HepG2 (cell line): Measurements from ENCODE around the gene ITK. TPM values are rescaled to one million over a fixed set of nuclear protein-coding genes. Genes with fewer than 3 reads are reported as not detected.

Experiments used
- ARHGAP35 ChIP-seq: sonication (generic); formaldehyde crosslinking; IDR thresholded peaks from 2 replicates; pipeline ENCODE4 v1.9.0; 2022; ENCODE audit warnings: mild to moderate bottlenecking, inconsistent platforms, moderate library complexity, missing genetic modification reagents, borderline replicate concordance
- CAMTA2 ChIP-seq: sonication (generic); formaldehyde crosslinking; IDR thresholded peaks from 2 replicates; pipeline ENCODE4 v1.4.0; 2020; ENCODE audit warnings: mild to moderate bottlenecking, missing genetic modification reagents, borderline replicate concordance
- NFIB ChIP-seq: sonication (generic); formaldehyde crosslinking; IDR thresholded peaks from 2 replicates; pipeline ENCODE4 v1.9.0; 2021; ENCODE audit warnings: missing genetic modification reagents, mild to moderate bottlenecking, borderline replicate concordance
- PCBP2 ChIP-seq: fragments of 200-400 bp; formaldehyde crosslinking; optimal IDR thresholded peaks from 2 replicates; pipeline ENCODE3; 2018; ENCODE audit warnings: low read length, low read depth; ENCODE audit not compliant: poor library complexity, severe bottlenecking
- RBM22 ChIP-seq: fragments of 200-400 bp; formaldehyde crosslinking; optimal IDR thresholded peaks from 2 replicates; pipeline ENCODE3; 2017; ENCODE audit warnings: mild to moderate bottlenecking, low read length, moderate library complexity
- REPIN1 ChIP-seq: sonication (generic); formaldehyde crosslinking; IDR thresholded peaks from 2 replicates; pipeline ENCODE4 v1.8.0; 2022; ENCODE audit warnings: missing genetic modification reagents, low read depth, mild to moderate bottlenecking, borderline replicate concordance
- TRIM24 ChIP-seq: sonication (generic); formaldehyde crosslinking; IDR thresholded peaks from 2 replicates; pipeline ENCODE4 v1.8.0; 2022; ENCODE audit warnings: mild to moderate bottlenecking, missing genetic modification reagents
- YEATS4 ChIP-seq: sonication (generic); formaldehyde crosslinking; IDR thresholded peaks from 2 replicates; pipeline ENCODE4 v1.4.0; 2020; ENCODE audit warnings: missing genetic modification reagents, borderline replicate concordance
- ZMYM2 ChIP-seq: sonication (generic); formaldehyde crosslinking; IDR thresholded peaks from 2 replicates; pipeline ENCODE4 v1.8.0; 2022; ENCODE audit warnings: mild to moderate bottlenecking, missing genetic modification reagents
- ZNF20 ChIP-seq: sonication (generic); formaldehyde crosslinking; IDR thresholded peaks from 2 replicates; pipeline ENCODE4 v1.4.0; 2020; ENCODE audit warnings: mild to moderate bottlenecking, moderate library complexity, missing genetic modification reagents
- ZNF329 ChIP-seq: sonication (generic); formaldehyde crosslinking; IDR thresholded peaks from 2 replicates; pipeline ENCODE4 v1.9.0; 2021; ENCODE audit warnings: low read depth, mild to moderate bottlenecking, missing genetic modification reagents
- ZNF549 ChIP-seq: sonication (generic); formaldehyde crosslinking; IDR thresholded peaks from 2 replicates; pipeline ENCODE4 v1.5.0; 2020; ENCODE audit warnings: missing genetic modification reagents
- ZNF619 ChIP-seq: sonication (generic); formaldehyde crosslinking; IDR thresholded peaks from 2 replicates; pipeline ENCODE4 v1.4.0; 2020; ENCODE audit warnings: mild to moderate bottlenecking, missing genetic modification reagents
- ZNF674 ChIP-seq: sonication (generic); formaldehyde crosslinking; IDR thresholded peaks from 2 replicates; pipeline ENCODE4 v1.5.0; 2020; ENCODE audit warnings: low read depth, mild to moderate bottlenecking, missing genetic modification reagents
- ZNF75D ChIP-seq: sonication (generic); formaldehyde crosslinking; IDR thresholded peaks from 2 replicates; pipeline ENCODE4 v1.8.1; 2023; ENCODE audit warnings: missing genetic modification reagents, mild to moderate bottlenecking, borderline replicate concordance
- polyA plus RNA-seq, 8 experiments: library from polyadenylated mRNA; depleted of rRNA in 3 of 8; stranded (reverse) in 7 of 8; unstranded in 1 of 8; fragments of >200 nt; fragmentation: Illumina TruSeq in 4 of 8; extraction: Trizol in 4 of 8; gene quantifications; 2 replicates each; pipeline versions ENCODE4 v1.2.1 to v1.2.3, GENCODE V29; 2011 to 2016; ENCODE audit warnings: low read depth in 4 of 8, missing spikeins in 1 of 8, mixed read lengths in 1 of 8; ENCODE audit not compliant: insufficient read depth in 1 of 8
- total RNA-seq, 5 experiments: library from RNA; depleted of rRNA; stranded (reverse); fragments of >200 nt; fragmentation: Illumina TruSeq; extraction: Trizol; gene quantifications; 2 replicates each; pipeline ENCODE4 v1.2.3, GENCODE V29; 2016; ENCODE audit warnings: low read depth in 1 of 5
- TF ChIP-seq, protein P1 (sequence below): IDR thresholded peaks from 2 replicates; pipeline ENCODE4 v1.6.1; 2016; ENCODE audit warnings: missing genetic modification reagents, missing compliant biosample characterization
- TF ChIP-seq, protein P2 (sequence below): fragments of 450-650 bp; IDR thresholded peaks from 2 replicates; pipeline ENCODE4 v1.6.1; 2017; ENCODE audit warnings: mild to moderate bottlenecking
- TF ChIP-seq, protein P3 (sequence below): sonication (generic); formaldehyde crosslinking; IDR thresholded peaks from 2 replicates; pipeline ENCODE4 v1.4.0; 2020; ENCODE audit warnings: missing genetic modification reagents
- TF ChIP-seq, protein P4 (sequence below): sonication (generic); formaldehyde crosslinking; IDR thresholded peaks from 2 replicates; pipeline ENCODE4 v1.5.0; 2020; ENCODE audit warnings: mild to moderate bottlenecking, missing genetic modification reagents, borderline replicate concordance

The ITK gene
- total and polyA plus RNA-seq, 2 of the 13 experiments (the other 11 are each of a cell fraction or from before 2014, with no cell fraction given), result 0.01 TPM; not detected in 1

DNA sequence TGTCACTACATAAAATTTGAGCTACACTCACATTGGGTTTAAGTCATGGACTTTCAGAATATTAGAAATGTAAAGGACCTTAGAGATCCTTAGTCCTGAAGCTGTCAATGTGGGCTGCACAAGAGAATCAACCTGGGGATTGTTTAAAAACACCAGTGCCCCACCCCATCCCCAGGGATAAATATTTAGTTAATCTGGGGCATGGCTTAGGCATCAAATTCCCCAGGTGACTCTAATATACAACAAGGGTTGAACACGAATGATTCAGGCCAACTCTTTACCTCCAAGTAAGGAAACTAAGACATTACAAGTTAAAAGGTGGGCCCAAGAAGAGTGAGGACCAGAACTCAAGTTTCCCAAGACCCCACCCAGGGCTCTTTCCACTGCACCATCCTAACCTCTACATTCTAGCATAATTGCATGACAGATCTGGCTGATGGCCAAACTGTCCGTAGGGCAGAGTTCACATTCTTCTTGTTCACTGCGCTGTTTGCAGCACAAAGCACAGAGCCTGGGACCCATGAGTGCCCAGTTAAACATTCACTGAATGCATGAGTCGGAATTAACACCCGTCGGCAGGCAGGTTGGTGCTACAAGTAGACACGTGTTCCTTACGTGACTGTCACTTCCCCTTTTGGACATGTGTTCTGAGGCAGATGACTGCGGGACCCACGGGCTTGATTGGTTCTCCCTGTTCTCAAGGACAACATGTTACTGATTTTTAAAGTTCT lies 110.5 kb downstream of the ITK start (continued):
- TF ChIP-seq, protein P1, sequence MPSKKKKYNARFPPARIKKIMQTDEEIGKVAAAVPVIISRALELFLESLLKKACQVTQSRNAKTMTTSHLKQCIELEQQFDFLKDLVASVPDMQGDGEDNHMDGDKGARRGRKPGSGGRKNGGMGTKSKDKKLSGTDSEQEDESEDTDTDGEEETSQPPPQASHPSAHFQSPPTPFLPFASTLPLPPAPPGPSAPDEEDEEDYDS (CRISPR knock-in tag), result peak; percentile 70
- TF ChIP-seq, protein P2, sequence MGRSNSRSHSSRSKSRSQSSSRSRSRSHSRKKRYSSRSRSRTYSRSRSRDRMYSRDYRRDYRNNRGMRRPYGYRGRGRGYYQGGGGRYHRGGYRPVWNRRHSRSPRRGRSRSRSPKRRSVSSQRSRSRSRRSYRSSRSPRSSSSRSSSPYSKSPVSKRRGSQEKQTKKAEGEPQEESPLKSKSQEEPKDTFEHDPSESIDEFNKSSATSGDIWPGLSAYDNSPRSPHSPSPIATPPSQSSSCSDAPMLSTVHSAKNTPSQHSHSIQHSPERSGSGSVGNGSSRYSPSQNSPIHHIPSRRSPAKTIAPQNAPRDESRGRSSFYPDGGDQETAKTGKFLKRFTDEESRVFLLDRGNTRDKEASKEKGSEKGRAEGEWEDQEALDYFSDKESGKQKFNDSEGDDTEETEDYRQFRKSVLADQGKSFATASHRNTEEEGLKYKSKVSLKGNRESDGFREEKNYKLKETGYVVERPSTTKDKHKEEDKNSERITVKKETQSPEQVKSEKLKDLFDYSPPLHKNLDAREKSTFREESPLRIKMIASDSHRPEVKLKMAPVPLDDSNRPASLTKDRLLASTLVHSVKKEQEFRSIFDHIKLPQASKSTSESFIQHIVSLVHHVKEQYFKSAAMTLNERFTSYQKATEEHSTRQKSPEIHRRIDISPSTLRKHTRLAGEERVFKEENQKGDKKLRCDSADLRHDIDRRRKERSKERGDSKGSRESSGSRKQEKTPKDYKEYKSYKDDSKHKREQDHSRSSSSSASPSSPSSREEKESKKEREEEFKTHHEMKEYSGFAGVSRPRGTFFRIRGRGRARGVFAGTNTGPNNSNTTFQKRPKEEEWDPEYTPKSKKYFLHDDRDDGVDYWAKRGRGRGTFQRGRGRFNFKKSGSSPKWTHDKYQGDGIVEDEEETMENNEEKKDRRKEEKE, result no peak
- TF ChIP-seq TRIM24 (no peak), ZNF20 (CRISPR knock-in tag) (no peak), CAMTA2 (CRISPR knock-in tag) (no peak), PCBP2 (no peak), ZNF75D (CRISPR knock-in tag) (no peak), YEATS4 (CRISPR knock-in tag) (peak; percentile 75), RBM22 (no peak), ZNF619 (CRISPR knock-in tag) (no peak), ZNF329 (no peak), ZNF549 (CRISPR knock-in tag) (no peak), ZNF674 (no peak), ZMYM2 (CRISPR knock-in tag) (no peak; the same call in 1 of the 2 replicates), REPIN1 (CRISPR knock-in tag) (peak; percentile 90), NFIB (CRISPR knock-in tag) (no peak), ARHGAP35 (no peak)
- TF ChIP-seq, protein P3, sequence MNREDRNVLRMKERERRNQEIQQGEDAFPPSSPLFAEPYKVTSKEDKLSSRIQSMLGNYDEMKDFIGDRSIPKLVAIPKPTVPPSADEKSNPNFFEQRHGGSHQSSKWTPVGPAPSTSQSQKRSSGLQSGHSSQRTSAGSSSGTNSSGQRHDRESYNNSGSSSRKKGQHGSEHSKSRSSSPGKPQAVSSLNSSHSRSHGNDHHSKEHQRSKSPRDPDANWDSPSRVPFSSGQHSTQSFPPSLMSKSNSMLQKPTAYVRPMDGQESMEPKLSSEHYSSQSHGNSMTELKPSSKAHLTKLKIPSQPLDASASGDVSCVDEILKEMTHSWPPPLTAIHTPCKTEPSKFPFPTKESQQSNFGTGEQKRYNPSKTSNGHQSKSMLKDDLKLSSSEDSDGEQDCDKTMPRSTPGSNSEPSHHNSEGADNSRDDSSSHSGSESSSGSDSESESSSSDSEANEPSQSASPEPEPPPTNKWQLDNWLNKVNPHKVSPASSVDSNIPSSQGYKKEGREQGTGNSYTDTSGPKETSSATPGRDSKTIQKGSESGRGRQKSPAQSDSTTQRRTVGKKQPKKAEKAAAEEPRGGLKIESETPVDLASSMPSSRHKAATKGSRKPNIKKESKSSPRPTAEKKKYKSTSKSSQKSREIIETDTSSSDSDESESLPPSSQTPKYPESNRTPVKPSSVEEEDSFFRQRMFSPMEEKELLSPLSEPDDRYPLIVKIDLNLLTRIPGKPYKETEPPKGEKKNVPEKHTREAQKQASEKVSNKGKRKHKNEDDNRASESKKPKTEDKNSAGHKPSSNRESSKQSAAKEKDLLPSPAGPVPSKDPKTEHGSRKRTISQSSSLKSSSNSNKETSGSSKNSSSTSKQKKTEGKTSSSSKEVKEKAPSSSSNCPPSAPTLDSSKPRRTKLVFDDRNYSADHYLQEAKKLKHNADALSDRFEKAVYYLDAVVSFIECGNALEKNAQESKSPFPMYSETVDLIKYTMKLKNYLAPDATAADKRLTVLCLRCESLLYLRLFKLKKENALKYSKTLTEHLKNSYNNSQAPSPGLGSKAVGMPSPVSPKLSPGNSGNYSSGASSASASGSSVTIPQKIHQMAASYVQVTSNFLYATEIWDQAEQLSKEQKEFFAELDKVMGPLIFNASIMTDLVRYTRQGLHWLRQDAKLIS (CRISPR knock-in tag), result no peak
- TF ChIP-seq, protein P4, sequence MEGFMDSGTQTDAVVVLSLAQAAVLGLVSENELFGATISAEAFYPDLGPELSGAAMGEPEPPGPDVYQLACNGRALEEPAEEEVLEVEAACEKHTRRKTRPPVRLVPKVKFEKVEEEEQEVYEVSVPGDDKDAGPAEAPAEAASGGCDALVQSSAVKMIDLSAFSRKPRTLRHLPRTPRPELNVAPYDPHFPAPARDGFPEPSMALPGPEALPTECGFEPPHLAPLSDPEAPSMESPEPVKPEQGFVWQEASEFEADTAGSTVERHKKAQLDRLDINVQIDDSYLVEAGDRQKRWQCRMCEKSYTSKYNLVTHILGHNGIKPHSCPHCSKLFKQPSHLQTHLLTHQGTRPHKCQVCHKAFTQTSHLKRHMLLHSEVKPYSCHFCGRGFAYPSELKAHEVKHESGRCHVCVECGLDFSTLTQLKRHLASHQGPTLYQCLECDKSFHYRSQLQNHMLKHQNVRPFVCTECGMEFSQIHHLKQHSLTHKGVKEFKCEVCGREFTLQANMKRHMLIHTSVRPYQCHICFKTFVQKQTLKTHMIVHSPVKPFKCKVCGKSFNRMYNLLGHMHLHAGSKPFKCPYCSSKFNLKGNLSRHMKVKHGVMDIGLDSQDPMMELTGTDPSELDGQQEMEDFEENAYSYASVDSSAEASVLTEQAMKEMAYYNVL, result peak; percentile 84
